ENCODE results near the gene C10orf90.

GRCh38 chr10:126503392-126504062 lies 167.0 kb downstream of the C10orf90 start:
- no peak for TF ChIP-seq CTCF (IDR thresholded peaks at IDR 0.05)
- TF ChIP-seq POLR2A (IDR thresholded peaks at IDR 0.05), result no peak
